Neuron (in vitro differentiated cells): Measurements from ENCODE around the gene PRM1.

ENCODE experiments used
- H2AFZ ChIP-seq: one replicate; pipeline ENCODE4 v1.6.1; 2013; ENCODE audit warnings: low read depth, mild to moderate bottlenecking, inconsistent platforms, low read length, moderate library complexity
- H3K27me3 ChIP-seq: one replicate; pipeline ENCODE4 v1.6.1; 2013; ENCODE audit warnings: low read length; ENCODE audit not compliant: insufficient read depth
- H3K36me3 ChIP-seq: one replicate; pipeline ENCODE4 v1.6.1; 2013; ENCODE audit warnings: low read length; ENCODE audit not compliant: insufficient read depth
- H3K4me1 ChIP-seq: one replicate; pipeline ENCODE4 v1.6.1; 2013; ENCODE audit warnings: low read length; ENCODE audit not compliant: insufficient read depth
- H3K4me3 ChIP-seq: 2 replicates; pipeline ENCODE4 v1.5.1; 2013; ENCODE audit warnings: mild to moderate bottlenecking, low read length, moderate library complexity
- H3K9me3 ChIP-seq: one replicate; pipeline ENCODE4 v1.6.1; 2013; ENCODE audit warnings: low read length

Gene PRM1

GRCh38 chr16:11278681-11279628 is 2.2 kb downstream of the PRM1 start:
- H3K9me3 ChIP-seq, result peaks cover 2% of the 10 kb centered on the region
- H3K36me3 ChIP-seq, result no peaks in the 10 kb centered on the region
- H3K4me1 ChIP-seq, result peaks cover 3% of the 10 kb centered on the region
- H3K4me3 ChIP-seq, result no peak overlapping the region
- H3K27me3 ChIP-seq, result no peaks in the 10 kb centered on the region
- H2AFZ ChIP-seq, result no peak overlapping the region

- Histone ChIP-seq H2AFZ (no peak overlapping the region), H3K4me1 (peaks cover 10% of the 10 kb centered on the region), H3K4me3 (no peak overlapping the region), H3K27me3 (no peaks in the 10 kb centered on the region), H3K9me3 (peaks cover 2% of the 10 kb centered on the region), H3K36me3 (no peaks in the 10 kb centered on the region)
These were observed 3.4 kb downstream of the PRM1 start for GRCh38 chr16:11277607-11278337.

GRCh38 chr16:11276896-11277593 is 4.1 kb downstream of the PRM1 start:
- no peaks in the 10 kb centered on the region for H3K27me3 ChIP-seq
- no peaks in the 10 kb centered on the region for H3K36me3 ChIP-seq
- H3K4me1 ChIP-seq, result peaks cover 10% of the 10 kb centered on the region
- no peak overlapping the region for H3K4me3 ChIP-seq
- peaks cover 2% of the 10 kb centered on the region for H3K9me3 ChIP-seq
- no peak overlapping the region for H2AFZ ChIP-seq

- Histone ChIP-seq H3K36me3 (no peaks in the 10 kb centered on the region), H3K4me3 (no peak within 1 kb of the TSS), H3K4me1 (peaks cover 10% of the 10 kb centered on the region), H3K9me3 (peaks cover 2% of the 10 kb centered on the region), H3K27me3 (no peaks in the 10 kb centered on the region), H2AFZ (no peak within 1 kb of the TSS)
These were observed 4.8 kb downstream of the PRM1 start, which contains the start of gene PRM2 for GRCh38 chr16:11276143-11276895. Gene PRM2 (minus strand): TSS chr16:11276480. CDS start chr16:11276370, 110 bp downstream.

GRCh38 chr16:11274964-11275363 is 6.2 kb downstream of the PRM1 start:
- Histone ChIP-seq H3K27me3 (no peaks in the 10 kb centered on the region), H3K36me3 (no peaks in the 10 kb centered on the region), H3K9me3 (peaks cover 2% of the 10 kb centered on the region), H3K4me3 (no peak overlapping the region), H2AFZ (no peak overlapping the region), H3K4me1 (peaks cover 10% of the 10 kb centered on the region)

GRCh38 chr16:11273721-11274324 is 7.3 kb downstream of the PRM1 start:
- H3K27me3 ChIP-seq, result no peaks in the 10 kb centered on the region
- no peak overlapping the region for H3K4me3 ChIP-seq
- peaks cover 2% of the 10 kb centered on the region for H3K9me3 ChIP-seq
- no peaks in the 10 kb centered on the region for H3K36me3 ChIP-seq
- peaks cover 10% of the 10 kb centered on the region for H3K4me1 ChIP-seq
- peak overlapping the region; percentile 14 for H2AFZ ChIP-seq

GRCh38 chr16:11272921-11273720 is 8.0 kb downstream of the PRM1 start, which contains the start of gene PRM3:
Gene PRM3 (minus strand): TSS chr16:11273629. CDS start chr16:11273595, 34 bp downstream.
- no peaks in the 10 kb centered on the region for H3K36me3 ChIP-seq
- peaks cover 2% of the 10 kb centered on the region for H3K9me3 ChIP-seq
- no peak within 1 kb of the TSS for H3K4me3 ChIP-seq
- no peaks in the 10 kb centered on the region for H3K27me3 ChIP-seq
- peaks cover 10% of the 10 kb centered on the region for H3K4me1 ChIP-seq
- H2AFZ ChIP-seq, result peak within 1 kb of the TSS; percentile 14

- peaks cover 10% of the 10 kb centered on the region for H3K4me1 ChIP-seq
- H3K9me3 ChIP-seq, result peaks cover 2% of the 10 kb centered on the region
- no peaks in the 10 kb centered on the region for H3K27me3 ChIP-seq
- H3K4me3 ChIP-seq, result no peak overlapping the region
- H3K36me3 ChIP-seq, result no peaks in the 10 kb centered on the region
- no peak overlapping the region for H2AFZ ChIP-seq
These were observed 8.6 kb downstream of the PRM1 start for GRCh38 chr16:11272484-11272883.

GRCh38 chr16:11271610-11272009 is 9.5 kb downstream of the PRM1 start:
- peaks cover 10% of the 10 kb centered on the region for H3K4me1 ChIP-seq
- H3K36me3 ChIP-seq, result no peaks in the 10 kb centered on the region
- H3K27me3 ChIP-seq, result no peaks in the 10 kb centered on the region
- no peak overlapping the region for H3K4me3 ChIP-seq
- peaks cover 3% of the 10 kb centered on the region for H3K9me3 ChIP-seq
- H2AFZ ChIP-seq, result no peak overlapping the region

GRCh38 chr16:11270602-11271162 is 10.4 kb downstream of the PRM1 start:
- H3K36me3 ChIP-seq, result no peaks in the 10 kb centered on the region
- H3K9me3 ChIP-seq, result peaks cover 3% of the 10 kb centered on the region
- H2AFZ ChIP-seq, result no peak overlapping the region
- H3K27me3 ChIP-seq, result no peaks in the 10 kb centered on the region
- H3K4me3 ChIP-seq, result no peak overlapping the region
- H3K4me1 ChIP-seq, result peaks cover 10% of the 10 kb centered on the region

GRCh38 chr16:11268921-11269375 is 12.2 kb downstream of the PRM1 start, which contains the start of gene TNP2:
Gene TNP2 (minus strand): TSS chr16:11269325. CDS start chr16:11269262, 63 bp downstream.
- Histone ChIP-seq H3K9me3 (peaks cover 1% of the 10 kb centered on the region), H3K4me3 (no peak within 1 kb of the TSS), H3K4me1 (peaks cover 7% of the 10 kb centered on the region), H3K36me3 (no peaks in the 10 kb centered on the region), H2AFZ (no peak within 1 kb of the TSS), H3K27me3 (no peaks in the 10 kb centered on the region)
